Uterus (tissue), 2 donors: Measurements from ENCODE around the gene ZDHHC7.

Source experiments
- POLR2A ChIP-seq, 2 donors: fragments of 450-650 bp; IDR thresholded peaks; one replicate each; pipeline ENCODE4 v1.6.1; 2016; ENCODE audit warnings: antibody characterized with exemption in 2 of 2, mild to moderate bottlenecking in 1 of 2, moderate library complexity in 1 of 2
- TF ChIP-seq, protein P1 (sequence below), 4 experiments: fragments of 200-600 bp in 2 of 4; fragments of 450-650 bp in 2 of 4; sonication (generic) in 2 of 4; IDR thresholded peaks; one replicate each; pipeline ENCODE4 v1.5.1; 2016 to 2019; ENCODE audit warnings: antibody characterized with exemption in 4 of 4, mild to moderate bottlenecking in 2 of 4, moderate library complexity in 1 of 4

DNA sequence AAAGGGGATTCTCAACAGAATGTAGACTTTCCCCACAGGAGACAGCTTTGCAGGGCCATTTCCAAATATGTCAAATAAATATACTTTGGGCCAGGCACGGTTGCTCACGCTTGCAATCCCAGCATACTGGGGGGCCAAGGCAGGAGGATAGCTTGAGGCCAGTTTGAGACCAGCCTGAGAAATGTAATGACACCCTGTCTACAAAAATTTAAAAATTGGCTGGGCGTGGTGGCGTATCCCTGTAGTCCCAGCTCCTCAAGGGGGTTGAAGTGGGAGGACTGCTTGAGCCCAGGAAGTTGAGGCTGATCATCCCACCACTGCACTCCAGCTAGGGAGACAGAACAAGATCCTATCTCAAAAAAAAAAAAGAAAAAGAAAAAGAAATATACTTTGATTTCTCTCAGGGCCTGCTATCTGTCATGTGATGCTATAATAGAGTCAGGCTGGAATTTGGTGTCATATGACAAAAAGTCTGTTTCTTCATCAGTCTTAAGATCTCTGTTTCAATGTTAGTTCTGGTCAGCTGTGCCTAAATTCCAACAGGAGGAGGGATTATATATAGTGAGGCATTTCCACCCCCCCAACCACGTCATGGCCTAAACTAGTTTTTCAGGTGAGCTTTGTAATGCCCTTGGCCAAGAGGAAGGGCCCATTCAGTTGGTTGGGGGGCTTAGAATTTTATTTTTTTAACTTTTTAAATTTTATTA is 4.3 kb upstream of the ZDHHC7 start:
- no peak for TF ChIP-seq POLR2A (IDR thresholded peaks at IDR 0.05)
- TF ChIP-seq, protein P1, sequence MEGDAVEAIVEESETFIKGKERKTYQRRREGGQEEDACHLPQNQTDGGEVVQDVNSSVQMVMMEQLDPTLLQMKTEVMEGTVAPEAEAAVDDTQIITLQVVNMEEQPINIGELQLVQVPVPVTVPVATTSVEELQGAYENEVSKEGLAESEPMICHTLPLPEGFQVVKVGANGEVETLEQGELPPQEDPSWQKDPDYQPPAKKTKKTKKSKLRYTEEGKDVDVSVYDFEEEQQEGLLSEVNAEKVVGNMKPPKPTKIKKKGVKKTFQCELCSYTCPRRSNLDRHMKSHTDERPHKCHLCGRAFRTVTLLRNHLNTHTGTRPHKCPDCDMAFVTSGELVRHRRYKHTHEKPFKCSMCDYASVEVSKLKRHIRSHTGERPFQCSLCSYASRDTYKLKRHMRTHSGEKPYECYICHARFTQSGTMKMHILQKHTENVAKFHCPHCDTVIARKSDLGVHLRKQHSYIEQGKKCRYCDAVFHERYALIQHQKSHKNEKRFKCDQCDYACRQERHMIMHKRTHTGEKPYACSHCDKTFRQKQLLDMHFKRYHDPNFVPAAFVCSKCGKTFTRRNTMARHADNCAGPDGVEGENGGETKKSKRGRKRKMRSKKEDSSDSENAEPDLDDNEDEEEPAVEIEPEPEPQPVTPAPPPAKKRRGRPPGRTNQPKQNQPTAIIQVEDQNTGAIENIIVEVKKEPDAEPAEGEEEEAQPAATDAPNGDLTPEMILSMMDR (IDR thresholded peaks at IDR 0.05), result no peak
